ENCODE results near the gene RALGAPA2.

Gene RALGAPA2

GRCh38 chr20:20491784-20492264, 220.6 kb downstream of the RALGAPA2 start:
- no peak for DNase-seq

- DNase-seq: no peak
These were observed 221.2 kb downstream of the RALGAPA2 start for GRCh38 chr20:20491110-20491783.

- DNase-seq: no peak
These were observed 221.8 kb downstream of the RALGAPA2 start for GRCh38 chr20:20490673-20491072.

GRCh38 chr20:20489648-20490341, 222.6 kb downstream of the RALGAPA2 start:
- no peak for DNase-seq

GRCh38 chr20:20489054-20489453, 223.4 kb downstream of the RALGAPA2 start:
- no peak for DNase-seq

- DNase-seq: no peak
These were observed 224.1 kb downstream of the RALGAPA2 start for GRCh38 chr20:20488388-20488787.

GRCh38 chr20:20487811-20488210, 224.6 kb downstream of the RALGAPA2 start:
- no peak for DNase-seq

GRCh38 chr20:20483328-20483727, 229.1 kb downstream of the RALGAPA2 start:
- DNase-seq: no peak

- DNase-seq: no peak
These were observed 230.0 kb downstream of the RALGAPA2 start for GRCh38 chr20:20482453-20482852.

- DNase-seq: no peak
These were observed 231.8 kb downstream of the RALGAPA2 start for GRCh38 chr20:20480689-20481088.

GRCh38 chr20:20480126-20480525, 232.3 kb downstream of the RALGAPA2 start:
- DNase-seq: no peak

- no peak for DNase-seq
These were observed 234.9 kb downstream of the RALGAPA2 start for GRCh38 chr20:20477444-20478041.

GRCh38 chr20:20476504-20476903, 235.9 kb downstream of the RALGAPA2 start:
- no peak for DNase-seq

- DNase-seq: no peak
These were observed 238.8 kb downstream of the RALGAPA2 start for GRCh38 chr20:20473657-20474056.

GRCh38 chr20:20472684-20473274, 239.7 kb downstream of the RALGAPA2 start:
- DNase-seq: no peak

- DNase-seq: no peak
These were observed 246.0 kb downstream of the RALGAPA2 start for GRCh38 chr20:20466341-20466879.

- DNase-seq: no peak
These were observed 247.2 kb downstream of the RALGAPA2 start for GRCh38 chr20:20465252-20465651.

GRCh38 chr20:20463933-20464374, 248.5 kb downstream of the RALGAPA2 start:
- DNase-seq: no peak

GRCh38 chr20:20462185-20462584, 250.3 kb downstream of the RALGAPA2 start:
- no peak for DNase-seq

- no peak for DNase-seq
These were observed 250.9 kb downstream of the RALGAPA2 start for GRCh38 chr20:20461551-20461950.

GRCh38 chr20:20459726-20460125, 252.7 kb downstream of the RALGAPA2 start:
- DNase-seq: no peak

- DNase-seq: no peak
These were observed 254.9 kb downstream of the RALGAPA2 start for GRCh38 chr20:20457392-20458126.

GRCh38 chr20:20456741-20457140, 255.7 kb downstream of the RALGAPA2 start:
- no peak for DNase-seq

Measured in activated CD8-positive, alpha-beta memory T cell treated with anti-CD3 and anti-CD28 coated beads, Interleukin-2, amount 50 U/mL, for 4 hours (primary cell).